Measurements from ENCODE around the gene DUOX2.
"Not testable (repeated sequence)": the region's sequence is repeated elsewhere in the genome, so short reads cannot be mapped to it uniquely, and the experiment has no call there.

The DUOX2 gene

GRCh38 chr15:45118996-45119395 lies 5.0 kb upstream of the DUOX2 start:
- DNase-seq = no peak

GRCh38 chr15:45118131-45118588 lies 4.2 kb upstream of the DUOX2 start:
- peak; percentile 76 for DNase-seq

GRCh38 chr15:45117308-45118130 lies 3.5 kb upstream of the DUOX2 start:
- no peak for DNase-seq

- DNase-seq = no peak
Measured at GRCh38 chr15:45116482-45117307, 2.7 kb upstream of the DUOX2 start.

DNA sequence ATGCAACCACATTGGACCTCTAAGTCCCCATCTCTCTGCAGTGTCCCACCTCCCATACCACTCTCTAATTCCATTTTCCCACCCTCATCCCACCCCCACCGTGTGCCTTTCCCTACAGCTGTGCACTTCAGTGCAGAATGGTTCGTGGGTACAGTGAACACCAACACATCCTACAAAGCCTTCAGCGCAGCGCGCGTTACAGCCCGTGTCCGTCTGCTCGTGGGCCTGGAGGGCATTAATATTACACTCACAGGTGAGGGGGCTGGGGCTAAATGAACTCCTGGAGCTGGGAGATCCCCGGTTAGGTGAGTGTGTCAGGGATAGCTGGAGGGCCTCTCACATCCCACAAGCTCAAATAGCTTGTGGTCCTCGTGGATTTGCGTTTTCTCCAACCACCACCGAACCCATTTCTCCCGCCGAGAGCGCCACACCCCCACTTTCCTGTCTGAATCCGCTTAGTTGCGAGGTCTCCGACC lies 2.1 kb upstream of the DUOX2 start:
- DNase-seq = no peak

DNA sequence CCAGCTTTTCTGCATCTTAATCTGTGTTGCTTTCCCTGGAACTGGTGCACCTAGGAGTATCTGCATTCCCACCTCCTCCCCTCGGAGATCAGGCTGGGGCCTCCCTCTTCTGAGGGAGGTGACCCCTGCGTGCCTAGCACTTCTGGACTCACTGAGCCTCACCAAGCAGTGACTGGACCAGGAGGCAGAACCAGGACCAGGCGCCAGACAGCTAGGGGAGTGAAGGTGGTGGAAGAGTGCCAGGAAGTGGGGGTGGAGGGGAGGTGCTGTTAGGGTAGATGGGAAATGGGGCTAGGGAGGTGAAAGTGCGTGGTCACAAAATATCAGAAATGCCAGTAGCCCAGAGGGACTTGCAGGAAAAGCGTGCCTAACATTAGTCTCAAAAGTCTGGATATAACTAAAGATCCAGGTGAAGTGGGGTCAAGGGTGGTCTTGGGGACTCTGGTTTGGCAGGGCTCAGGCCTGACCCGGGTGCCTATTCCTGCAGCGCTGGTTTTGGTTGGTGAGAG lies 1.4 kb upstream of the DUOX2 start:
- no peak for DNase-seq

- no peak for DNase-seq
Measured at GRCh38 chr15:45114751-45115085, 746 bp upstream of the DUOX2 start.

DNA sequence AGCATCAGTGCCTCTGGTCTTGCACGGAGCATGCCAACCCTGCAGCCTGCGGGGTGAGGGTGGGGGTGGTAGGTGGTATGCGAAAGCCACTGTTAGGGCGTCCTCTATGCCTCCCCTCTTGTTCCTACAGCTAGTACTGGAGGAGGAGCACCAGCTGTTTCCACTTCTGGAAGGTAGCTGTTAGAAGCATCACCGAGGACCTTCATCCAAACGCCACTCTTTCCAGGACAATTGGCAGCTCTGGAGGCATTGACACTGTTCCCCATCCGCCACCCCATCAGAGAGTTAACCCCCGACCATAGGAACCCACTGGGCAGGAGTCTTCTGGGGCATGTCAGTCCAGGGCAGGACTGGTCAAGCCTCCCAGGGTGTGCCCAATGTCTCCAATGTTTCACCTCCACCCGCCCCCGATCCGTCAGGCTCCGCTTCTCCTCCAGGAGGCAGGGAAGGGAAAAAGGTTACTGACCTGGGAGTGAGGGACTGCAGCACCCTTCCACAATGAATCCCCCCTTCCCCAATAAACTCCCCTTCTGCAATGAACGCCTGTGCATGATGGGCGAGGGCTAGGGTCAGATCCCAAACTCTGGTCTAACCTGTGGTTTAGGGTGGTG lies 487 bp downstream of the DUOX2 start:
- DNase-seq = no peak

GRCh38 chr15:45112591-45113379 lies 1.2 kb downstream of the DUOX2 start:
- DNase-seq = no peak

DNA sequence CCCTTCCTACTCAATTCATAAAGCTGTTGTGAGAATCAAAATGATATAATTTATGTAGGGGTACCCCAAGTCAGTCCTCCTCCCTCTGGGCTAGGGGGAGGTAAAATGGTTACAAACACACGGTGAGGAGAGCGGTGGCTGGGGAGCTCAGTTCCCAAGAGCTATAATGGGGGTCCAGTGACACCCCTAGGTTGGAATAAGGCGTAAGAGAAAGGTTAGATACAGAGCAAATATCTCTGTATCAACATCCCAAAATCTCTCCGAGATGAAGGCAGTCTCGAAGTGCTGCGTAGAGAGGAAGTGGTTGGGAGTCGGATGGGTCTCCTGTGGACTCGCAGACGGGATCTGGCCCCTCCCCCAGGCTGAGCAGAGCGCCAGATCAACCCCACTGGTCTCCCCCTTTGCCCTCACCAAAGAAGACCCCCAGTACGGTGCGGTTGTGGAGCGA lies 1.8 kb downstream of the DUOX2 start:
- no peak for DNase-seq

- no peak for DNase-seq
Measured at GRCh38 chr15:45111390-45112142, 2.4 kb downstream of the DUOX2 start.

- DNase-seq = no peak
Measured at GRCh38 chr15:45110256-45110820, 3.6 kb downstream of the DUOX2 start.

GRCh38 chr15:45107941-45108630 lies 5.9 kb downstream of the DUOX2 start:
- no peak for DNase-seq

GRCh38 chr15:45106002-45106790 lies 7.8 kb downstream of the DUOX2 start:
- DNase-seq = no peak

- DNase-seq = no peak
Measured at GRCh38 chr15:45105586-45105985, 8.4 kb downstream of the DUOX2 start.

GRCh38 chr15:45104170-45104569 lies 9.8 kb downstream of the DUOX2 start:
- DNase-seq = not testable (repeated sequence)

- DNase-seq = no peak
Measured at GRCh38 chr15:45102226-45102625, 11.7 kb downstream of the DUOX2 start.

- no peak for DNase-seq
Measured at GRCh38 chr15:45101749-45102148, 12.2 kb downstream of the DUOX2 start.

GRCh38 chr15:45100884-45101625 lies 12.9 kb downstream of the DUOX2 start:
- DNase-seq = no peak
